Measurements from ENCODE around the gene CSF2. TPM values are rescaled to one million over a fixed set of nuclear protein-coding genes. Genes with fewer than 3 reads are reported as not detected.

Gene CSF2
- total RNA-seq, 1 donor from 2014 or later, result not detected

DNA sequence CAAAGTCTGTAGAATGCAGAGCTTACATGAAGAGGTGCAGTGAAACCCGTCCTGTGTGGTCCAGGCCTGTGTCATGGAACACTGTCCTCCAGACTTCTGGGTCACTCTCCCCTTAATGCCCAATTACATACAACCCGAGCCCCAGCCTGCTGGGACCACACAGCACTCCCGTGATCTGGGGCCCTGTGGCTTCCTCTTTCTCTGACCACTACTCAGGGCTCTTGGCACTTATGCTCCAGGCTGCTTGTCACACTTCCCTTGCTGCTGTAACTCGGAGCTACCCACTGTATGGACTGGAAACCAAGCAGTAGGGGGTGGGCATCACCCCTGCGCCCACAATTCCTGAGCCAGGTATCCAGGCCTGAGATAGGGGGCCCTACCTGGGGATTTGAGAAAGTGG is 23.5 kb upstream of the CSF2 start:
- TF ChIP-seq, protein P1, sequence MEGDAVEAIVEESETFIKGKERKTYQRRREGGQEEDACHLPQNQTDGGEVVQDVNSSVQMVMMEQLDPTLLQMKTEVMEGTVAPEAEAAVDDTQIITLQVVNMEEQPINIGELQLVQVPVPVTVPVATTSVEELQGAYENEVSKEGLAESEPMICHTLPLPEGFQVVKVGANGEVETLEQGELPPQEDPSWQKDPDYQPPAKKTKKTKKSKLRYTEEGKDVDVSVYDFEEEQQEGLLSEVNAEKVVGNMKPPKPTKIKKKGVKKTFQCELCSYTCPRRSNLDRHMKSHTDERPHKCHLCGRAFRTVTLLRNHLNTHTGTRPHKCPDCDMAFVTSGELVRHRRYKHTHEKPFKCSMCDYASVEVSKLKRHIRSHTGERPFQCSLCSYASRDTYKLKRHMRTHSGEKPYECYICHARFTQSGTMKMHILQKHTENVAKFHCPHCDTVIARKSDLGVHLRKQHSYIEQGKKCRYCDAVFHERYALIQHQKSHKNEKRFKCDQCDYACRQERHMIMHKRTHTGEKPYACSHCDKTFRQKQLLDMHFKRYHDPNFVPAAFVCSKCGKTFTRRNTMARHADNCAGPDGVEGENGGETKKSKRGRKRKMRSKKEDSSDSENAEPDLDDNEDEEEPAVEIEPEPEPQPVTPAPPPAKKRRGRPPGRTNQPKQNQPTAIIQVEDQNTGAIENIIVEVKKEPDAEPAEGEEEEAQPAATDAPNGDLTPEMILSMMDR (IDR thresholded peaks at IDR 0.05; ENCODE audit: unreplicated experiment), result no peak
- Mint-ChIP-seq H3K4me3 (ENCODE audit: unreplicated experiment) (no peak overlapping the region), H3K9me3 (ENCODE audit: unreplicated experiment) (no peaks in the 10 kb centered on the region), H3K4me1 (ENCODE audit: unreplicated experiment) (no peaks in the 10 kb centered on the region), H3K27ac (ENCODE audit: unreplicated experiment) (no peak overlapping the region), H3K27me3 (ENCODE audit: unreplicated experiment) (peaks cover 9% of the 10 kb centered on the region), H3K36me3 (ENCODE audit: low read depth, unreplicated experiment) (no peaks in the 10 kb centered on the region)
- no peak for DNase-seq (ENCODE audit: low spot score)

DNA sequence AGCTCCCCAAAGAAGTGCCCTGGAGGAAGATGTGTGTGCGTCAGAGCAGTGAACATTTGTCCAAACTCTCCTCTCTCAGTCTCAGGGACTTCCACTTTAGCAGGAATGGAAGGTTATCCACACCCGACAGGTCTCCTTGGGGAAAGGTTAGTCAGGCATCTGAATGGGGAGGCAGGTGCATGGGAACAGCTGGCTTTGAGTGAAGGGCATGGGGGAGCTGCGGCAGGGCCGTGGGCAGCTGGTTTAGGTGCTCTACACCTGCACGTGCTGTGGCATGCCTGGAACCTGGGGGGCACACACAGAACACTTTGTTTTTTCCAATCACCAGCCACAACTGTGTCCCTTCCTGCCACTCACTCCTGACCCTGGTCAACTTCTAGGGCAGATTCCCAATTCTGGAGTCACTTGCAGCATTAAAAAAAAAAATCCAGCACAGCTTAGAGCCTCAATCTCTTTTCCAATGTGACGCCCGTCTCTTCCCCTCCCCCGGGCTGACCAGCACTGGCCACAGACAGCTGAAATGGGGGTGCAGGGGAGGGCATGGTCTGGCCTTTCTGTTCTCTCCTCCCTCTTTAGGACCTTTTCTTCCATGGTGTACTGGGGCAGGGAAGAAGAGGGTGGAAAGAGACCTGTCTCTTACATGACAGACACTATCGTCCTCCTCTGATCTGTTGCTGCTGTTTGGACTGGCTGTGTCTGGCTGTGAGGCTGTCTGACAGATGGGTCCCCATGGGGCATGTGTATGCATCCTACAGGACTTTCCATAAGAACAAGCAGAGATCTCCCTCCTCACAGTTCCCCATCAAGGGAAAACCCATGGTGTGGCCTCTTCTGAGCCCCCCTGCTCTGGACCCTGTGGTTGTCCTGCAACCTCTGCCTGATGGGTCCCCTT is 22.7 kb upstream of the CSF2 start:
- TF ChIP-seq, protein P1 (IDR thresholded peaks at IDR 0.05; ENCODE audit: unreplicated experiment), result no peak
- no peaks in the 10 kb centered on the region for H3K9me3 Mint-ChIP-seq (ENCODE audit: unreplicated experiment)
- H3K36me3 Mint-ChIP-seq (ENCODE audit: low read depth, unreplicated experiment), result no peaks in the 10 kb centered on the region
- H3K4me1 Mint-ChIP-seq (ENCODE audit: unreplicated experiment), result no peaks in the 10 kb centered on the region
- no peak for DNase-seq (ENCODE audit: low spot score)
- no peak overlapping the region for H3K27ac Mint-ChIP-seq (ENCODE audit: unreplicated experiment)
- H3K4me3 Mint-ChIP-seq (ENCODE audit: unreplicated experiment), result no peak overlapping the region
- H3K27me3 Mint-ChIP-seq (ENCODE audit: unreplicated experiment), result peaks cover 9% of the 10 kb centered on the region

DNA sequence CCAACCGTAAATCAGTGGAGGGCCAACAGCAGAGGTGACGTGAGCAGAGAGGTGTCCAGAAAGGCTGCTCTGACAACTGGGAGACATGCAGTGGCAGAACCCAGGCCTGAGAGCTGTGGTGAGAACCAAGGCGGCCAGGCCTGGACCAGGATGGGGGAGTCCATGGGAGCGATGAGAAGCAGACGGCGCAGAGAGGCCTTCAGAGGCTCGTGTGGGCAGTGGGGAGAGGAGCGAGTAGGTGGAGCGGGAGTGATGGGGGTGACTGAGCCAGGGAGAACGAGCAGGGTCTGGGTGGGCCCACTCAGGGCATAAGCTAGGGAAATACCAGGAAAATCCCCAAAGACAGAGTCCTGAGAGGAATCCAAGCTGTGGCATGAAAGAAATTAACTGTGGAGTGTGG is 21.1 kb upstream of the CSF2 start:
- peaks cover 7% of the 10 kb centered on the region for H3K27me3 Mint-ChIP-seq (ENCODE audit: unreplicated experiment)
- no peaks in the 10 kb centered on the region for H3K9me3 Mint-ChIP-seq (ENCODE audit: unreplicated experiment)

DNA sequence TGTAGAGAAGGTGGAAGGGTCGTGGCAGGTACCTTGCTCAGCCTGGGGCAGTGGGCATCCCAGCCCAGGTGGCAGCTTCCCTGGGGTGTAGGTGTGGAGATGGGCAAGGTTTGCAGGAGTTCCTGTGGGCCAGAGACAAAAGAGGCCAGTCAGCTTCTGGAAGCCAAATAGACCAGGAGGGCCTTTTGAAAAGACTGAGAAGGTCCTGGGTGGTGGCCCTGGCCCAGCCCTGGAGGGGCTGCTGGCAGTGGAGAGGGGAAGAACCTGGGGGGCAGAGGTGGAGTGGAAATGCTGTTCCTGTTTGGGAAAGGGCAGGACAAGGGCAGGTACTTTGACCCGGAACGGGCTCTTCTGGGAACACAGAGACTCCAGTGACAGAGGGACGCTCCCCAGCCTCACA is 20.1 kb upstream of the CSF2 start:
- peaks cover 7% of the 10 kb centered on the region for H3K27me3 Mint-ChIP-seq (ENCODE audit: unreplicated experiment)
- H3K27ac Mint-ChIP-seq (ENCODE audit: unreplicated experiment), result no peak overlapping the region
- H3K4me1 Mint-ChIP-seq (ENCODE audit: unreplicated experiment), result no peaks in the 10 kb centered on the region
- no peak for DNase-seq (ENCODE audit: low spot score)
- no peak overlapping the region for H3K4me3 Mint-ChIP-seq (ENCODE audit: unreplicated experiment)
- no peaks in the 10 kb centered on the region for H3K36me3 Mint-ChIP-seq (ENCODE audit: low read depth, unreplicated experiment)
- no peaks in the 10 kb centered on the region for H3K9me3 Mint-ChIP-seq (ENCODE audit: unreplicated experiment)
- TF ChIP-seq, protein P1 (IDR thresholded peaks at IDR 0.05; ENCODE audit: unreplicated experiment), result no peak

More for the DNA sequence above, 21.1 kb upstream of the CSF2 start:
- H3K4me3 Mint-ChIP-seq (ENCODE audit: unreplicated experiment), result no peak overlapping the region
- TF ChIP-seq, protein P1 (IDR thresholded peaks at IDR 0.05; ENCODE audit: unreplicated experiment), result no peak
- H3K27ac Mint-ChIP-seq (ENCODE audit: unreplicated experiment), result no peak overlapping the region
- no peaks in the 10 kb centered on the region for H3K4me1 Mint-ChIP-seq (ENCODE audit: unreplicated experiment)
- DNase-seq (ENCODE audit: low spot score), result no peak
- no peaks in the 10 kb centered on the region for H3K36me3 Mint-ChIP-seq (ENCODE audit: low read depth, unreplicated experiment)

DNA sequence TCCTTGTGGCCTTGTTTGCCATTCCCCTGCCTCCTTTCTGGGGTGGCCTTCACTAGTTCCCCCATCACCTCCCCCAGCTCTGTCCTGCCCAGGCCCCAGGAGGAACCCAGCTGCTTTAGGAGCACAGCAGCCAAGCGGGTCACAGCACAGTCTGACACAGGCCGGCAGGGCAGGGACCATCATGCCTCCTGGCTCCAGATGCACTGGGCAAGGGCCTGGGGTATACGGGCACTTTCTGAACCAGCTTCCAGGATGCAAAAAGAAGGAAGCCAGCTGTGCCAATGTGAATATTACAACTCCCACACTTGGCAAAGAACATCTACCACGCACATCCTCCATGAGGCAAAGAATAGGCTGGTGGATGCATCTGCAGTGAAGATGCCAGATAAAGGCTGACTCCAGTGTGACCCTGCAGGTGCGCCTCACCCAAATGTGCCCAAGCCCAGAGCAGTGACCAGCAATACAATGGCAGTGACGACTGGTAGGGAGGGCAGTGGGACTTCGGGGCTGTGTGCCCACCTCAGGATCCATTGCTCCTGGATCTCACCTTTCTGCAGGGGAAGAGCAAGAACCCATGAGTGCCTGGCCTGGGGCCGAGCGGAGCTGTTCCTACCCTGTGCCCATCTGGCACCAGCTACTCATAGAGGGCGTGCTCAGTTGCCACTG is 19.4 kb upstream of the CSF2 start:
- peaks cover 9% of the 10 kb centered on the region for H3K27me3 Mint-ChIP-seq (ENCODE audit: unreplicated experiment)
- H3K4me3 Mint-ChIP-seq (ENCODE audit: unreplicated experiment), result no peak overlapping the region
- TF ChIP-seq, protein P1 (IDR thresholded peaks at IDR 0.05; ENCODE audit: unreplicated experiment), result no peak
- H3K9me3 Mint-ChIP-seq (ENCODE audit: unreplicated experiment), result no peaks in the 10 kb centered on the region
- no peak overlapping the region for H3K27ac Mint-ChIP-seq (ENCODE audit: unreplicated experiment)
- peak; percentile 1 for DNase-seq (ENCODE audit: low spot score)
- H3K4me1 Mint-ChIP-seq (ENCODE audit: unreplicated experiment), result no peaks in the 10 kb centered on the region
- H3K36me3 Mint-ChIP-seq (ENCODE audit: low read depth, unreplicated experiment), result no peaks in the 10 kb centered on the region

All from endothelial cell (in vitro differentiated cells).